HL-60 (cell line): ENCODE results near the gene WDR1.

Experiments used
- DNase-seq, 2 experiments: peaks; one replicate each; pipeline ENCODE4 v3.0.0-alpha.2; 2010 to 2020; ENCODE audit warnings: low read depth in 1 of 2, low spot score in 1 of 2
- H3K27ac ChIP-seq: fragments of 250-450 bp; sonication (Bioruptor Pico); replicated peaks from 2 replicates; pipeline ENCODE4 v1.5.1; 2020; ENCODE audit warnings: mild to moderate bottlenecking, moderate library complexity
- H3K27me3 ChIP-seq: fragments of 250-450 bp; sonication (Bioruptor Pico); 2 replicates; pipeline ENCODE4 v1.5.1; 2021; ENCODE audit warnings: mild to moderate bottlenecking, moderate library complexity; ENCODE audit not compliant: insufficient read depth, poor library complexity, severe bottlenecking
- H3K4me3 ChIP-seq: replicated peaks from 2 replicates; pipeline ENCODE4 v1.5.1; 2011; ENCODE audit warnings: mild to moderate bottlenecking, control low read depth, low read length; ENCODE audit not compliant: insufficient read depth
- CTCF ChIP-seq: IDR thresholded peaks from one replicate; pipeline ENCODE4 v1.5.1; 2011; ENCODE audit warnings: low read length, control low read depth, inconsistent platforms; ENCODE audit not compliant: insufficient read depth
- GABPA ChIP-seq: IDR thresholded peaks from 2 replicates; pipeline ENCODE4 v1.6.1; 2012; ENCODE audit warnings: low read depth
- POLR2AphosphoS5 ChIP-seq: IDR thresholded peaks from 2 replicates; pipeline ENCODE4 v1.6.1; 2012; ENCODE audit warnings: low read depth
- REST ChIP-seq: IDR thresholded peaks from 2 replicates; pipeline ENCODE4 v1.6.1; 2012; ENCODE audit warnings: low read depth; ENCODE audit not compliant: insufficient replicate concordance
- SPI1 ChIP-seq: IDR thresholded peaks from 2 replicates; pipeline ENCODE4 v1.6.1; 2012; ENCODE audit warnings: low read depth, mild to moderate bottlenecking, borderline replicate concordance

Gene WDR1

GRCh38 chr4:10036807-10037342, 79.7 kb downstream of the WDR1 start:
- Histone ChIP-seq H3K4me3 (no peak overlapping the region), H3K27me3 (no peaks in the 10 kb centered on the region), H3K27ac (no peak overlapping the region)
- no peak for TF ChIP-seq REST
- no peak for TF ChIP-seq POLR2AphosphoS5
- no peak for TF ChIP-seq SPI1
- no peak for TF ChIP-seq GABPA
- no peak for TF ChIP-seq CTCF
- no peak for DNase-seq

- no peak for DNase-seq
- H3K27me3 ChIP-seq: no peaks in the 10 kb centered on the region
- H3K4me3 ChIP-seq: no peak overlapping the region
- no peak overlapping the region for H3K27ac ChIP-seq
- TF ChIP-seq POLR2AphosphoS5: no peak
- TF ChIP-seq REST: no peak
- no peak for TF ChIP-seq CTCF
- no peak for TF ChIP-seq GABPA
- TF ChIP-seq SPI1: no peak
Measured at GRCh38 chr4:10035130-10035529, 81.5 kb downstream of the WDR1 start.

GRCh38 chr4:10034612-10035104, 81.9 kb downstream of the WDR1 start:
- DNase-seq: no peak
- TF ChIP-seq SPI1: no peak
- no peak for TF ChIP-seq GABPA
- TF ChIP-seq CTCF: no peak
- no peak for TF ChIP-seq POLR2AphosphoS5
- no peak for TF ChIP-seq REST
- Histone ChIP-seq H3K27ac (no peak overlapping the region), H3K4me3 (no peak overlapping the region), H3K27me3 (no peaks in the 10 kb centered on the region)
